Loucy (cell line): ENCODE data around the gene P2RY2.

ENCODE experiments used
- CTCF ChIP-seq: fragments of 200-600 bp; sonication (generic); conservative IDR thresholded peaks from 2 replicates; pipeline ENCODE4 v1.5.1; 2014; ENCODE audit warnings: mild to moderate bottlenecking, antibody characterized with exemption, low read length
- EZH2phosphoT487 ChIP-seq: fragments of 200-600 bp; IDR thresholded peaks from 2 replicates; pipeline ENCODE4 v1.6.1; 2018; ENCODE audit warnings: antibody characterized with exemption, mild to moderate bottlenecking, moderate library complexity, borderline replicate concordance

DNA sequence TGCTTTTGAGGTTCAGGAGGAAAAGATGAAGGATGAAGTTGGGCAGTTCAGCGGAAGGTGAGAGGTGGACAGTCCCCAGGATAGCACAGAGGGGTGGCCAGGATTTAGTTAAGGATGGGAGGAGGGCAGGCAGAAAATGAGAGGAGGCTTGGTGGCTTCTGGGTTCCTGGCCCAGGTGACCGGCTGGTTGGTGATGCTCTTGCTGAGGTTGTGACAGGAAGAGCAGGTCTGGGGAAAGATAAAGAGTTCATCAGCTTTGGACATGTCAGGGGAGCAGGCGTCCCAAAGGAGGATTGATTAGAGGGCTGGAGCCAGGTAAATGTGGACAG lies 27.6 kb upstream of the P2RY2 start:
- TF ChIP-seq CTCF (no peak), EZH2phosphoT487 (no peak)
